GM21786 (cell line): Measurements from ENCODE around the gene NFE2L3.
"Not testable (repeated sequence)": the region's sequence is repeated elsewhere in the genome, so short reads cannot be mapped to it uniquely, and the experiment has no call there.

Source experiments
- ATAC-seq: cut with Tn5 transposase; IDR thresholded peaks from one replicate; pipeline ENCODE4 v1.9.1; 2021; ENCODE audit not compliant: unreplicated experiment

NFE2L3 gene

GRCh38 chr7:26166684-26167266 lies 14.8 kb downstream of the NFE2L3 start:
- ATAC-seq, result peak; percentile 37

GRCh38 chr7:26167303-26167934 lies 15.4 kb downstream of the NFE2L3 start:
- peak; percentile 91 for ATAC-seq

GRCh38 chr7:26168458-26169023 lies 16.5 kb downstream of the NFE2L3 start:
- ATAC-seq, result no peak

GRCh38 chr7:26169271-26169670 lies 17.3 kb downstream of the NFE2L3 start:
- no peak for ATAC-seq

GRCh38 chr7:26170663-26171062 lies 18.7 kb downstream of the NFE2L3 start:
- ATAC-seq, result no peak

GRCh38 chr7:26171601-26172000 lies 19.6 kb downstream of the NFE2L3 start:
- no peak for ATAC-seq

GRCh38 chr7:26172048-26172447 lies 20.1 kb downstream of the NFE2L3 start:
- no peak for ATAC-seq

GRCh38 chr7:26175903-26176302 lies 23.9 kb downstream of the NFE2L3 start:
- ATAC-seq, result not testable (repeated sequence)

- not testable (repeated sequence) for ATAC-seq
Observed at GRCh38 chr7:26176696-26177095, 24.7 kb downstream of the NFE2L3 start.

GRCh38 chr7:26177269-26177668 lies 25.3 kb downstream of the NFE2L3 start:
- not testable (repeated sequence) for ATAC-seq

- no peak for ATAC-seq
Observed at GRCh38 chr7:26178272-26178960, 26.4 kb downstream of the NFE2L3 start.

GRCh38 chr7:26179422-26179821 lies 27.4 kb downstream of the NFE2L3 start:
- ATAC-seq, result no peak

GRCh38 chr7:26179826-26180497 lies 28.0 kb downstream of the NFE2L3 start:
- no peak for ATAC-seq

GRCh38 chr7:26180792-26181198 lies 28.8 kb downstream of the NFE2L3 start:
- no peak for ATAC-seq

- no peak for ATAC-seq
Observed at GRCh38 chr7:26181474-26182227, 29.7 kb downstream of the NFE2L3 start.

GRCh38 chr7:26182283-26182682 lies 30.3 kb downstream of the NFE2L3 start:
- ATAC-seq, result no peak

GRCh38 chr7:26182706-26183105 lies 30.7 kb downstream of the NFE2L3 start:
- no peak for ATAC-seq

GRCh38 chr7:26183545-26184280 lies 31.7 kb downstream of the NFE2L3 start:
- ATAC-seq, result no peak

- not testable (repeated sequence) for ATAC-seq
Observed at GRCh38 chr7:26184281-26185101, 32.5 kb downstream of the NFE2L3 start.
